DMS53 (cell line): Measurements from ENCODE around the gene THRSP.
A peak's percentile ranks its signal among the peaks of the same experiment; 100 is the strongest.
"Not testable (repeated sequence)": the region's sequence is repeated elsewhere in the genome, so short reads cannot be mapped to it uniquely, and the experiment has no call there.

Source experiments
- DNase-seq: peaks from one replicate; lab custom pipeline; 2025; lab: John Stamatoyannopoulos, UW

The THRSP gene

GRCh38 chr11:78039391-78039918 lies 24.2 kb upstream of the THRSP start:
- no peak for DNase-seq

- DNase-seq: peak; percentile 92
Measured at GRCh38 chr11:78039919-78040671, 23.6 kb upstream of the THRSP start.

DNA sequence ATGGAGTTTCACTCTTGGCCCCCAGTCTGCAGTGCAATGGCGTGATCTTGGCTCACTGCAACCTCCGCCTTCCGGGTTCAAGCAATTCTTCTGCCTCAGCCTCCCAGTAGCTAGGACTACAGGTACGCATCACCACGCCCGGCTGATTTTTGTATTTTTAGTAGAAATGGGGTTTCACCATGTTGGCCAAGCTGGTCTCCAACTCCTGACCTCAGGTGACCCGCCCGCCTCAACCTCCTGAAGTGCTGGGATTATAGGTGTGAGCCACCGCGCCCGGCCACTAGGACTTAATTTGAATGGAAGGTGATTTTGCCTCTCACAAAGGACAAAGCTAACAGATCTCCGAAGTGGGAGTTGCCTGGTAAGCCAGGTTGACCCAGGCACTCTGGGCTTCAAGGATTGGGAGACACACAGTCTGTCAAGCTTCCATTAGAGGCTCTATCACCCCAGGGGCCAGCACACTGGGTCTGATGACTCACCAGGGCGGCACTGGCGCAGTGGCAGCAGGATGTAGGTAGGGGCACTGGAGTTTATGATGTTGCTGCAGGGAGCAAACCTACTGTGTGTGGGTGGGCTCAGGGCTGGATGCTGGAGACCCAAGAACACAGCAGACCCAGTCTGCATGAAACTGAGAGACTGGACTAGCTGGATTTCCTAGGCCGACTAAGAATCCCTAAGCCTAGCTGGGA lies 22.8 kb upstream of the THRSP start:
- DNase-seq: peak; percentile 57

- DNase-seq: not testable (repeated sequence)
Measured at GRCh38 chr11:78041380-78041719, 22.3 kb upstream of the THRSP start.

DNA sequence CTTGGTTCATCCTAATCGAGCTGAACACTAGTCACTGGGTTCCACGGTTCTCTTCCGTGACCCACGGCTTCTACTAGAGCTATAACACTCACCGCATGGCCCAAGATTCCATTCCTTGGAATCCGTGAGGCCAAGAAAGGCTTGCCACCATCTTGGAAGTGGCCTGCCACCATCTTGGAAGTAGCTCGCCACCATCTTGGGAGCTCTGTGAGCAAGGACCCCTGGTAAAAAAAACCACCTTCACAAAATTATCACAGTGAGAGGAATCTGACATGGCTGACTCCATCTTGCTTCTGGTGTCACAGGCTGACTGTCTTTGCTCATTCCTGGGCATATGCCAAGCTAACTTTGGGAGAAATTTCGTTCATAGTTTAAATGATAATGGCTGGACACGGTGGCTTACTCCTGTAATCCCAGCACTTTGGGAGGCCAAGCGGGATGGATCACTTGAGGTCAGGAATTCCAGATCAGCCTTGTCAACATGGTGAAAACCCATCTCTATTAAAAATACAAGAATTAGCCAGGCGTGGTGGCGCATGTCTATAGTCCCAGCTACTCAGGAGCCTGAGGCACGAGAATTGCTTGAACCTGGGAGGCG lies 21.7 kb upstream of the THRSP start:
- no peak for DNase-seq

GRCh38 chr11:78044706-78045105 lies 19.0 kb upstream of the THRSP start:
- no peak for DNase-seq

DNA sequence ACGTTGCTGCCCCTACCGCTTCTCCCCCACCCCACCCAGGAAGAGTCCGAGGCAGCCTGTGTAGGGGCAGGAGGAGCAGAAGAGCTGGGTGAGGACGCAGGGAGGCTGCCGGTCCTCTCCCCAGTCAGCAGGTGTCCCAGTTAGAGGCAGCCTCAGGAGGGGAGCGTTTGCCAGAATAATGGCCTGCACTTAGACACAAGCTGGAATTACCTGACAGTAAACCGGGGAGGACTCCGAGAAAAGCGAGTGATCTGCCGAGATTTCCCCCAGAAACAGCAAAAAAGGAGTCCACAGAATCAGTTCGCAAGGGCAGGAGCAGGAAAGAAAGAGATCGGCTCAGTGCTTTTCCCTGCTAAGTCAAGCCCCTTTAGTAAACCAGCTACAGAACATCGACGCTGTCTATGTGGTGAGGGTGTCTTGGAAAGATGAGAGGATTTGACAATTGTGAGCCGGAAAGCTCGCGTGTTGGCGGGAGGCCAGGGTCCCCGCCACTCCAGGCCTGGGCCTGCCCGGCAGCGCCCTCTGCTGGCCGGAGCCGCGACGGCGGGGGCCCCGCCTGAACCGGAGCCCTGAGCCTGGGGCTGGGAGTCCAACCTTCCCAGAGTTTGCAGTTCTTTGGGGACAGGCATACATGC lies 17.7 kb upstream of the THRSP start:
- peak; percentile 89 for DNase-seq

- no peak for DNase-seq
Measured at GRCh38 chr11:78046486-78046854, 17.2 kb upstream of the THRSP start.

DNA sequence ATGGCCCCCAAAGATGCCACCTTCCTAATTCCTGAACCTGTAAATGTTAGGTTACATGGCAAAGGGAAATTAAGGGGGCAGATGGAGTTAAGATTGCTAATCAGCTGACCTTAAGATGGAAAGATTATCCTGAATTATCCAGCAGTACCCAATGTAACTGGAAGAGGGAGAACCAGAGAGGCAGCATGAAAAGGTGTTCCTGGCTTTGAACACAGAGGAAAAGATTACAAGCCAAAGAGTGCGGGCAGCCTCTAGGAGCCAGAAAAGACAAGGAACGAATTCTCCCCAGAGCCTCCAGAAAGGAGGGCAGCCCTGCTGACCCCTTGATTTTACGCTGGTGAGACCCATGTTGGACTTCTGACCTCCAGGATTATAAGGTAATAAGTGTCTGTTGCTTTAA lies 15.1 kb upstream of the THRSP start:
- no peak for DNase-seq

DNA sequence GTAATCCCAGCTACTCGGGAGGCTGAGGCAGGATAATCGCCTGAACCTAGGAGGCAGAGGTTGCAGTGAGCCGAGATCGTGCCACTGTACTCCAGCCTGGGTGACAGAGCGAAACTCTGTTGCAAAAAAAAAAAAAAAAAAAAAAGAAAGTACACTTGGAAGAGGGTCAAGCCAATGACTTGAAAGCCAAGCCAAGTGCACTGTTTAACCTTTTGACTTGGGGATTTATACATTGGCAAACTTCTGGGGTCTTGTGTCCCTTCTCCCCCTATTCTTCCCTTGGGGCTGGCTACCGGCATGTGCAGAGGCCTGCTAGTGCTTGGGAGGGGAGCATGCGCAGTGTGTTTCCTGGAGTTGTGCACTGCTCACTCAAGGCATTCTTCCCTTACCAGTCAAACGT lies 14.3 kb upstream of the THRSP start:
- DNase-seq: no peak

DNA sequence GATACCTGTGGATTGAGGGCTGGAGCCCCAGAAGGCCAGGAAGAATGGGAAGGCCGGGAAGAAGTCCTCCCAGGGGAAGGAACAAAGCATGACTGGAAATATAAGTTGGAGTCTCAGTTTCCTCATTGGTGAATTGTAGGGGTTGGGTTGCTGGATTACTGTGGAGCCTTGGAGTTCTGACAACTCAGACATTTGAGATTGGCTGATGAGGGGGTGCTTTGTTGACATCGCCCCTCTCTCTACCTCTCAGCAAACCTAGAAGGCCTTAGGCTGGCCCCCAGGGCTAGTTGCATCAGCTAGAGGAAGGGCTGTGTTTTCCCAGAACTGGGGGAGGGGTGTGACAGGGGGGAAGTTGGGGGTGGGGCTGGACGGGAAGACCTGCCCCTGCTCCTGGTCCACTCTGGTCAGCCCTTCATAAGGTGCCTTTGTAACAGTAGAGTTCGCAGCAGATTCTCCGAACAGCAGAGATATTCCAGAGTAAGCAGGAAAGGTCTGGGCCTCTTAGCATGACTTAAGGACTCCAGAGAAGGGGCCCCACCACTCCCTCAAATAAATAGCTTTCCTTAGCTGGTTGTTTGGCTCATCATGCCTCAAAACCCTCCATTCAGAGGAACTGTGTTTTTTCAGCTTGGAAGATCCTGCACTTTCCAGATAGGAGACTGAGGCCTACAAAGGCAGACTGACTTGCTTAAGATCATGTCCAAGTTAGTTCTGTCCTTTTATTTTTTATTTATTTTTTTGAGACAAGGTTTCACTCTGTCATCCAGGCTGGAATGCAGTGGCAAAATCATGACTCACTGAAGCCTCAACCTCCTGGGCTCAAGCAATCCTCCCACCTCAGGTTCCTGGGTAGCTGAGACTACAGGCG lies 12.5 kb upstream of the THRSP start:
- no peak for DNase-seq

- no peak for DNase-seq
Measured at GRCh38 chr11:78054971-78055370, 8.7 kb upstream of the THRSP start.

- DNase-seq: no peak
Measured at GRCh38 chr11:78056093-78056492, 7.6 kb upstream of the THRSP start.

- DNase-seq: no peak
Measured at GRCh38 chr11:78057462-78058055, 6.1 kb upstream of the THRSP start.

DNA sequence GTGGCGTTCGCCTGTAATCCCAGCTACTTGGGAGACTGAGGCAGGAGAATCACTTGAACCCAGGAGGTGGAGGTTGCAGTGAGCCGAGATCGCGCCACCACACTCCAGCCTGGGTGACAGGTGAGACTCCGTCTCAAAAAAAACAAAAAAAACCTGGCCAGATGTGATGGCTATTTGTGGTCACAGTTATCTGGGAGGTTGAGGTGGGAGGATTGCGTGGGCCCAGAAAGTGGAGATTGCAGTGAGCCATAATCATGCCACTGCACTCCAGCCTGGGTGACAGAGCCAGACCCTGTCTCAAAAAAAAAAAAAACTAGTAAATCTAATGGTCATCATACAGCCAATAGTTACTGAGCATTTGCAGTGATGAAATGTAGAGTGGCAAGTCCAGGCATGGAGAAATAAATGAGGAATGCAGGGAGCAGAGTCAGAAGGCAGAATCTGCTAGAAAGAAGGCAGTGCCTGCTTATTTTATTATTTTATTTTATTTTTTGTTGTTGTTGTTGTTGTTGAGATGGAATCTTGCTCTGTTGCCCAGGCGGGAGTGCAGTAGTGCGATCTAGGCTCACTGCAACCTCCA lies 3.8 kb upstream of the THRSP start:
- not testable (repeated sequence) for DNase-seq

- DNase-seq: no peak
Measured at GRCh38 chr11:78060533-78060932, 3.1 kb upstream of the THRSP start.

DNA sequence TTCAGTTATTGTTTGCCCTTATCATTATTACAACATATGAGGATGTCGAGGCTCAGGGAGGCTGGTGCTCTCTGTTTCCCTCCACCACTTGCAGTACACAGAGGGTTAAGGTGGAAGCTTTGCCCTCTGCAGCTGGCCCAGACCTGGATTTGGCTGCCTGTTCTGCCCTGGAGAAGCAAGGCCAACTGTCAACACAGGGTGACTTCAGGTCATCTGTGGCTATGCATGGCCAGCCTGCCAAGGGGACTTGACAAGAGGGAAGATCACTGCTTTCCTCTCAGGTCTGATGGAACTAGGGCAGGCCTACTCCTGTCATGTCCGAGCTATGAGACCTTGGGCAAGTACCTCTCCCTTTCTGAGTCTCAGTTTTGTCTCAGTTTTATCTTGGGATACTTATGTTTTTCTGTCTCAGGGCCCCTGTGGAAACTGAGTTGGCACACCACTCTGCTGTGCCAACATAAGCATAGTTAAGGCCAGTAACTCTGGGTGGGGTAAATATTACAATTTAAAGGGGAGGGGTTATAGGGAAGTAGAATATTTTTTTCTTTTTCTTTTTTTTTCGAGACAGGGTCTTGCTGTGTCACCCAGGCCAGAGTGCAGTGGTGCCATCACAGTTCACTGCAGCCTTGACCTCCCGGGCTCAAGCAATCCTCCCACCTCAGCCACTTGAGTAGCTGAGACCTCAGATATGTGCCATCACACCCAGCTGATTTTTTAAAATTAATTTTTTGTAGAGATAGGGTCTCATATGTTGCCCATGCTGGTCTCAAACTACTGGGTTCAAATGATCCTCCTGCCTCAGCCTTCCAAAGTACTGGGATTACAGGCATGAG lies 2.4 kb upstream of the THRSP start:
- peak; percentile 70 for DNase-seq

DNA sequence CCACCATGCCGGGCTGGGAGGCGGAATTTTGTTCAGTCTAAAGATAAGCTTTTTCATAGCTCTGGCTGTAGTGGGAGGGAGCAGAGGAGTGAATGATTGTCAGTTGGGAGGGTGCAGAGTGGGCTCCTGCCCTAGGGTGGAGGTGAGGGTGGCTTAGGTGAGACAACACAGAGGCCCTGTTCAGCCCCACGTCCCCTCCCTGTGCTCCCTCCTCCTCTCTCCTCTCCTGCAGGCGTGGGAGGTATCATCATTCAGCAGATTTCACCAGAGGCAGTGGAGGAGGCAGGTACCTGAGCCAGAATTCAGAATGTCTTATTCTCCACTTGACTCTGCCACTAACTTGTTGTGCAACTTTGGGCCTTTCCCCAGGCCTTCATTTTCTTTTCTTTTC lies 1.7 kb upstream of the THRSP start:
- DNase-seq: no peak

DNA sequence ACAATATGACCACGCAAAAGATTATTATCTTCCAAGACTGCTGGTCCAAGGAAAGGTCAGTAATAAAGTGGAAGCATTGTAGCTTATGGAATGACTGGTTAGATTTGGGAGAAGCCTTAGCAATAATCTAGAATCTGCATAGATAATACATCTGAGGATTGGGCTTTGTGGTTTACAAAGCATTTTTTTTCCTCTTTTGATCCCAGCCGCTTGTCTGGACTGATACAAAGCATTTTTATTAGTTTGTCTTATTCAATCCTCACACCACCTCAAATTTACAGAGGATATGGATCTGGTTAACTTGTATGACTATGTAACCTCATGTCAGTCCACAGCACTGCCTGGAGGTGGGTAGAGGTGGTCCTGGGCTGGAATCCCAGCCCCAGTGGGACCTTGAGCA lies 990 bp upstream of the THRSP start:
- no peak for DNase-seq

GRCh38 chr11:78065203-78065602 lies 1.5 kb downstream of the THRSP start:
- no peak for DNase-seq
